ENCODE data around the gene SPAG9. TPM values are rescaled to one million over a fixed set of nuclear protein-coding genes. Genes with fewer than 3 reads are reported as not detected.

SPAG9 gene
- total RNA-seq, 4 donors from 2014 or later: 37.0 to 131 (median 116) TPM

DNA sequence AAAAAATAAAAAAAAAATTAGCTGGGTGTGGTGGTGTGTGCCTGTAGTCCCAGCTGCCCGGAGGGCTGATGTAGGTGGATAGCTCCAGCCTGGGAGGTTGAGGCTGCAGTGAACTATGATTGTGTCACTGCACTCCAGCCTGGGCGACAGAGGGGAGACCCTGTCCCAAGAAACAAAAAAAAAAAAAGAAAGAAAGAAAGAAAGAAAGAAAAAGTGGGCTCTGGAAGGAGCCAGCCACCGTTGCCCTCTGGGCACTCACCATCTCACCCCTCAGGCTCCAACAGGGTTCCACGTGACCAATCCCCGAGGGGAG lies 167.2 kb downstream of the SPAG9 start:
- H3K27ac ChIP-seq: peak overlapping the region in 2 of 4 donors; percentile 45 to 48
- H3K36me3 ChIP-seq: no peaks in the 10 kb centered on the region
- no peaks in the 10 kb centered on the region for H3K27me3 ChIP-seq
- H3K4me1 ChIP-seq: peaks cover 25 to 59% (median 52%) of the 10 kb centered on the region in 4 donors
- DNase-seq: no peak
- H3K9me3 ChIP-seq: no peaks in the 10 kb centered on the region
- in situ Hi-C loops (cut with MboI; ENCODE audit: low pct_ligation_motif_present in 1 of 4, low pct_unique_long_range_greater_than_20kb in 1 of 4, low sequenced_read_pairs in 3 of 4): loop anchor here in 3 of 4 donors (10.0 to 25.0 kb wide), 2 partner anchors 169 to 416 kb away; partner anchors contain the start of genes EPN3 (in 1 of the 3) and SPATA20 (in 1 of the 3)
- H3K4me3 ChIP-seq: no peak overlapping the region
- TF ChIP-seq EP300 (IDR thresholded peaks at IDR 0.05; ENCODE audit: low read depth) (no peak), POLR2A (IDR thresholded peaks at IDR 0.05) (no peak), POLR2AphosphoS5 (IDR thresholded peaks at IDR 0.05) (no peak)
- TF ChIP-seq, protein P1, sequence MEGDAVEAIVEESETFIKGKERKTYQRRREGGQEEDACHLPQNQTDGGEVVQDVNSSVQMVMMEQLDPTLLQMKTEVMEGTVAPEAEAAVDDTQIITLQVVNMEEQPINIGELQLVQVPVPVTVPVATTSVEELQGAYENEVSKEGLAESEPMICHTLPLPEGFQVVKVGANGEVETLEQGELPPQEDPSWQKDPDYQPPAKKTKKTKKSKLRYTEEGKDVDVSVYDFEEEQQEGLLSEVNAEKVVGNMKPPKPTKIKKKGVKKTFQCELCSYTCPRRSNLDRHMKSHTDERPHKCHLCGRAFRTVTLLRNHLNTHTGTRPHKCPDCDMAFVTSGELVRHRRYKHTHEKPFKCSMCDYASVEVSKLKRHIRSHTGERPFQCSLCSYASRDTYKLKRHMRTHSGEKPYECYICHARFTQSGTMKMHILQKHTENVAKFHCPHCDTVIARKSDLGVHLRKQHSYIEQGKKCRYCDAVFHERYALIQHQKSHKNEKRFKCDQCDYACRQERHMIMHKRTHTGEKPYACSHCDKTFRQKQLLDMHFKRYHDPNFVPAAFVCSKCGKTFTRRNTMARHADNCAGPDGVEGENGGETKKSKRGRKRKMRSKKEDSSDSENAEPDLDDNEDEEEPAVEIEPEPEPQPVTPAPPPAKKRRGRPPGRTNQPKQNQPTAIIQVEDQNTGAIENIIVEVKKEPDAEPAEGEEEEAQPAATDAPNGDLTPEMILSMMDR (IDR thresholded peaks at IDR 0.05): no peak
- WGBS, 2 donors (ENCODE audit: low coverage in 1 of 2): 63 to 87% methylated on average over 2 to 5 of the region's 5 CpGs
- intact Hi-C loops (cut with DNase I; ENCODE audit: low total_unique reads): no loop called here

DNA sequence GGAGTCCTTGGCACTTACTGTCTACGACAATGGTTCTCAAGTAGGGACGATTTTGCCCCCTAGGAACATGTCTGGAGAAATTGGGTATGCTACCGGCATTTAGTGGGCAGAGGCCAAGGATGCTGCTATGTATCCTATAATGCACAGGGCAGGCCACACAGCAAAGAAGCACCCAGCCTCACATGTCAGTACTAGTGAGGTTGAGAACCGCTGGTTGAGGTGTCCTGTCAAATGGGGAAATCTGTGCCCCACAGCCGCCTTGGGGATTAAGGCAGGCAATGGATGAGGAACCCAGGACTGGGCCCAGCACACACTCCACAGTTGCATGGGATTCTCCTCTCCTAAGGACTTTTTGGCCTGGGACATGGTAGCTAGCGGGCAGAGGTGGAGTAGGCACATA lies 167.8 kb downstream of the SPAG9 start:
- no peaks in the 10 kb centered on the region for H3K9me3 ChIP-seq
- no peak for TF ChIP-seq POLR2AphosphoS5 (IDR thresholded peaks at IDR 0.05)
- 80 to 83% methylated on average over 3 to 6 of the region's 6 CpGs for WGBS, 2 donors (ENCODE audit: low coverage in 1 of 2)
- no peak overlapping the region for H3K27ac ChIP-seq
- no peaks in the 10 kb centered on the region for H3K36me3 ChIP-seq
- H3K4me1 ChIP-seq: peaks cover 30 to 65% (median 58%) of the 10 kb centered on the region in 4 donors
- DNase-seq: no peak
- in situ Hi-C loops (cut with MboI; ENCODE audit: low pct_ligation_motif_present in 1 of 4, low pct_unique_long_range_greater_than_20kb in 1 of 4, low sequenced_read_pairs in 3 of 4) (loop anchor here in 3 of 4 donors (10.0 to 25.0 kb wide), 2 partner anchors 168 to 416 kb away; partner anchors contain the start of genes EPN3 (in 1 of the 3) and SPATA20 (in 1 of the 3)), intact Hi-C loops (cut with DNase I; ENCODE audit: low total_unique reads) (no loop called here)
- H3K27me3 ChIP-seq: no peaks in the 10 kb centered on the region
- no peak overlapping the region for H3K4me3 ChIP-seq

DNA sequence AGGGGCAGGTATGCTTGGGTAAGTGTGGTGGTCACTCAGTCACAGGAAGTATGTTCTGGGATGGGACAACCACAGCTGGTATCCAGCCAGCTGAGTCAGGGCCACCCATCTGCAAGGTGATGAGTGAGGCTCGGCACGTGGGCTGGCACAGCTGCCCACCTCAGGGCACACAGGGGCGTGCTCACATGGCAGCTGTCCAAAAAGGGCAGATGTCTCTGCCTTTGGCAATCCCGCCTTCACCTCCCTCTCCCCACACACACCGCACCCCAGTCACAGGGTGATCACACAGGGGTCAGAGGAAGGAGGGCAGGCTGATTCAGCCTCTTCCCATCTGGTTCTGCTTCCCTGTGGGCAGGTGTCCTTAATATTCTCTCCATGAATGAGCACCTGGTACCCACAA lies 168.7 kb downstream of the SPAG9 start:
- TF ChIP-seq POLR2AphosphoS5 (IDR thresholded peaks at IDR 0.05): peak; percentile 32 to 51 (median 47)
- TF ChIP-seq EP300 (IDR thresholded peaks at IDR 0.05; ENCODE audit: low read depth): no peak
- in situ Hi-C loops (cut with MboI; ENCODE audit: low pct_ligation_motif_present in 1 of 4, low pct_unique_long_range_greater_than_20kb in 1 of 4, low sequenced_read_pairs in 3 of 4): loop anchor here in 3 of 4 donors (10.0 to 25.0 kb wide), 2 partner anchors 167 to 415 kb away; partner anchors contain the start of genes EPN3 (in 1 of the 3) and SPATA20 (in 1 of the 3)
- H3K4me1 ChIP-seq: peaks cover 30 to 73% (median 65%) of the 10 kb centered on the region in 4 donors

DNA sequence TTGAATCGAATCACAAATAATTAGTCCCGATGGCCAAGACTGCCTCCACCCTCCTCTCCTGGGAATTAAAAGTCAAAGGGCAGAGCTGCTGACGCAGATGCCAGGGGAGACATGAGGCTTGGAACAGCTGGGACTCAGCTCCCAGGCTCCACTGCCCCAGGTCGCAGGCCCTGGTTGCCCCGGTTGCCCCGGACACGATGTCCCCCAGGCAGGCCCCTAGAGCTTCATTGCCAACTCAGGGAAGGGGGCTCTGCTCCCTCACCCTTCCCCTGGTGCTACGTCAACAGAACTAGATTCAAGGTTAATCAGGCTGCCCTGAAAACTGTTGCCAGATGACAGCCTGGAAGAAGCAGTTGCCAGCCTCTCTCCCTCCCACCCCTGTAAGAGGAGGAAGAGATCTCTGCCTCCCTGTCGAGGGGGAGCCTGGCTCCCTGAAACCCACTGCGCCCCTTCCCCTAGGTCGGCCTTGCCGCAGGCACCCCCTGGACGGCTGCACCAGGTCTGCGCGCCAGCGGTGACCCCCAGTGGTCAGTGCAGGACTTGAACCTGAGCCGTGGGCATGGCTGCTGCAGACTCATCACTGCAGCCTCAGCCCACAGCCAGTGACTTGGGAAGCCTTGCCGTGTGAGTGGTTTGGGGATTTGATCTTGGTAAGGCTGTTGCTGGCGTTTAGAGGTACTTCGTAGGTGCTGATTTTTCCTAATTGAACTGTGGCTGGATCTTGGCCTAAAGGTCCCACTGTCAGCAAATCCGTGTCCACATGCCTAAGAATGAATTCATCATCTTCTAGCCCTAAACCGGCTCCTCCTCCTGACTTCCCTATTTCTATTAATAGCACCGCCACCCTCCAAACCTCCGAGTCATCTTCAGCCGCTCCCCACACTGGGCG lies 170.4 kb downstream of the SPAG9 start:
- H3K4me1 ChIP-seq: peaks cover 23 to 68% (median 53%) of the 10 kb centered on the region in 4 donors
- intact Hi-C loops (cut with DNase I; ENCODE audit: low total_unique reads): loop anchor here (5.0 kb wide), 1 partner anchor 168 kb away; no protein-coding TSS in a partner anchor

More for the DNA sequence above, 168.7 kb downstream of the SPAG9 start:
- peak overlapping the region in 2 of 4 donors; percentile 22 to 92 for H3K27ac ChIP-seq
- H3K36me3 ChIP-seq: no peaks in the 10 kb centered on the region
- H3K27me3 ChIP-seq: no peaks in the 10 kb centered on the region
- peak; percentile 61 for DNase-seq
- H3K4me3 ChIP-seq: no peak overlapping the region
- intact Hi-C loops (cut with DNase I; ENCODE audit: low total_unique reads): no loop called here
- WGBS, 2 donors (ENCODE audit: low coverage in 1 of 2): 17% methylated on average over 5 of the region's 5 CpGs; no CpG with 5 or more reads in 1 of the 2 donors
- no peaks in the 10 kb centered on the region for H3K9me3 ChIP-seq

More for the DNA sequence above, 170.4 kb downstream of the SPAG9 start:
- peak in 2 of 3 donors; percentile 10 to 48 for TF ChIP-seq POLR2AphosphoS5 (IDR thresholded peaks at IDR 0.05)
- TF ChIP-seq, protein P1 (IDR thresholded peaks at IDR 0.05): peak; percentile 68 to 96 (median 83)
- TF ChIP-seq POLR2A (IDR thresholded peaks at IDR 0.05): peak; percentile 46
- peak; percentile 64 for TF ChIP-seq EP300 (IDR thresholded peaks at IDR 0.05; ENCODE audit: low read depth)
- H3K27me3 ChIP-seq: no peaks in the 10 kb centered on the region
- WGBS, 2 donors (ENCODE audit: low coverage in 1 of 2): 3 to 18% methylated on average over 6 to 20 of the region's 26 CpGs
- in situ Hi-C loops (cut with MboI; ENCODE audit: low pct_ligation_motif_present in 1 of 4, low pct_unique_long_range_greater_than_20kb in 1 of 4, low sequenced_read_pairs in 3 of 4): loop anchor here in 3 of 4 donors (10.0 to 25.0 kb wide), 2 partner anchors 165 to 413 kb away; partner anchors contain the start of genes EPN3 (in 1 of the 3) and SPATA20 (in 1 of the 3)
- H3K9me3 ChIP-seq: no peaks in the 10 kb centered on the region
- H3K36me3 ChIP-seq: no peaks in the 10 kb centered on the region
- H3K27ac ChIP-seq: peak overlapping the region; percentile 76 to 94 (median 91)
- DNase-seq: peak; percentile 81
- peak overlapping the region in 1 of 4 donors; percentile 2 for H3K4me3 ChIP-seq
